GM15510 (cell line): ENCODE data around the gene LIFR.

Source experiments
- POLR2A ChIP-seq: IDR thresholded peaks from 3 replicates; pipeline ENCODE4 v1.6.1; 2011; ENCODE audit warnings: borderline replicate concordance; ENCODE audit not compliant: insufficient read length; ENCODE audit errors: extremely low read depth

LIFR gene

DNA sequence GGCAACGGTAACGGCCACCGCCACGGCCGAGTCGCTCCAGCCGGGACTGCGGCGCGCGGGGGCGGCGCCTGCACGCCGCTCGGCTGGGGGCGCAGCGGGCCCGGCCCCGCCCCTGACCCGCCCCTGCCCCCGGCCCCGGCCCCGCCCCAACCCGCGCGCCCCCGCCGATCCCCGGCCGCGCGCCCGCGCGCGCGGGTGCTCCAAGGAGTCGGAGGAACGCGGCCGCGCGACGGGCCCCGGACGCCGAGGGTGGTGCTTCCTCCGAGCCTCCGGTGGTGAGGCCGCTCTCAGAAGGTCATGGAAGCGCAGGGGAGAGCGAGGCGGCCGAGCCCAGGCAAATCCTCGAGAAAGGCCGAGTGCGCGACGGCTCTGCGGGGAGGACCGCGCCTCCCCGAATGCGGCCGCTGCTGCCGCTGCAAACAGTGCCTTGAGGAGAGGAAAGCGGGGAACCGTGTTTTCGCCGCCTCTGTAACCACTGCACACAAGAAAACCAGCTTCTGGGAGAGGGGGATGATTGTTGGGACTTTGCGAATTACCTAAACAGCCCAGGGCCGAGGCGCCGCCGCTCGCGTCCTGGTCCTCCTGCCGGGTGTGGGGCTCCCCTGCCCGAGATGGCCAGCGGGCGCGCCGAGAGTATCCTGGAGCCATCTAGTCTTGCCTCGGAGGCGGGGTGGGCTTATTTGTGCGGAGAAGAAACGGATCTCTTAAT is at the start of gene LIFR:
LIFR (minus strand) TSS at position 48 of the 709 bp plus-strand sequence. CDS start 25,999 bp downstream, outside the sequence.
- TF ChIP-seq POLR2A = no peak

DNA sequence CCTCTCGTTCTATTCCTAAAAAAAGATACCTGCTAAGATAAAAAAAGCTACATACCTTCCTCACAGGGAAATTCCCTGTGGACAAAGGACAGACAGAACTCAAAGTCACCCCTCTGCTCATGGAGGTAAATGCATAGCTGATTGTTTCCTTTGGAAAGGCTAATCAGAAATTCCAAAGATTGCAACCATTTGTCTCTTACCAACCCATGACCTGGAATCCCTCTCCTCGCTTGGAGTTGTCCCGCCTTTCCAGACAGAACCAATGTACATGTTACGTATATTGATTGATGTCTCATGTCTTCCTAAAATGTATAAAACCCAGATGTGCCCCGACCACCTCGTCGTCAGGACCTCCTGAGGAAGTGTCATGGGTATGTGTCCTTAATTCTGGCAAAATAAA is 49.2 kb upstream of the LIFR start:
- TF ChIP-seq POLR2A = no peak

DNA sequence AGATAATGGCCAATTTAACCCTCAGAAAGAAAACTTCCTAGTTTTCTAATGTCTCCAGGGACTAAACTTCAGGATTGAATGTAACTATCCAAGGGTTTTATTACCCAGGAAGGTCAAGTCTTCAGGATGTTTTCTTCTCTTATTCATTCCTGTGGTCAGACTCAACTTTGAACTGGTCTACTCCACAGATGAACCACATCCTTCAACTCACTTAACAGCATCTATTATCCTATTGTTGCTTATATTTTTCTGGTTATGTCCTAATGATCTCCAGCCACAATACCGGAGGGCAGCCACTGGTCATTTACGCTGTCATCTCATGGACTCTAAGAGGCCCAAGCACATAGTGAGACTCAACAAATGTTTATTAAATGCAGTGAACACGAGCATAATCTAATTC is 47.2 kb upstream of the LIFR start:
- TF ChIP-seq POLR2A = no peak

GRCh38 chr5:38602641-38603040 is 46.2 kb upstream of the LIFR start:
- TF ChIP-seq POLR2A = no peak

DNA sequence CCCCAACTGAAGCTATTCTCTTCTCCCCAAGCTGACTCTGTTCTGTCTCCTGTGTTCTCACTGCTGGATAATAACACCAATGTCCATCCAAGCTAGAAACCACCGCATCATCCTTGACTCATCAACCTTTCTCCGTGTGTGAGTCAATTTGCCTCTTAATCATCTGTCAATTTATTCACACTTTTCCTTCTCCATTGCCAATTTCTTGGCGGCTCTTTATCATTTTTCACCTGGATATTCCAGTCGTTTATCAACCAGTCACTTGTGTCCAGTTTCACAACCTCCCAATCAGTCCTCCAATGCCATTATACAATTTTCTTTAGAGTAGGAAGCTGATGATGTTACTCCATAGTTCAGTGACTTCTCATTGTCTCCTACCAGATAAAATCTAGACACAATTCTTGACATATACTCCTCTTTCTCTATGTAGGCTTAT is 45.4 kb upstream of the LIFR start:
- TF ChIP-seq POLR2A = no peak

DNA sequence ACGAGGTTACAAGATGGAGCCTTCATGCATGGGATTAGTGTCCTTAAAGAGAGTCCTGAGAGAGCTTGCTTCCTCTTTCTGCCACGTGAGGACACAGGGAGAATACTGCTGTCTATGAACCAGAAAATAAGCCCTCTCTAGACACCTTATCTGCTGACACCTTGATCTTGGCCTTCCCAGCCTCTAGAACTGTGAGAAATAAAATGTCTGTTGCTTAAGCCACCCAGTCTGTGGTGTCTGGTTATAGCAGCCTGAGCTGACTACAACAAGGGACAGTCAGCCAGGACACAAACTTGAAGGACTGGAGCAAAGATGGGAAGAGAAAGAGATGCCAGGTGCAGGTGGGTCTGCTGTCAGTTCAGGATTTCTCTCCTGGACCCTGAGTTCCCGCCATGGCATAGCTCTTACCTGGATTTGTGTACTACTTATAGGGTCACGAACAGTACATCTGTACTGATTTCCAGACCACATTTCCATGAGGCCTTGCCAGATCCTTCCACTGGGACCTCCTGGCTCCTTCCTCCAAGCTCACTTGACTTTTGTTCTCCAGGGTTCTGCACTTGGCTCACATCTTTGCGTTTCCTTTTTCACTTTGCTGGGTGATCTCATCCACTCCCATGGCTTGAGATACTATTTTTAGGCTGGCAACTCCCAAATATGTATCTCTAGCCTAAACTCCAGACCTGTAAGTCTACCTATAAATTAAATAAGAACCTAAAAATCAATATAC is 44.9 kb upstream of the LIFR start:
- TF ChIP-seq POLR2A = no peak

- no peak for TF ChIP-seq POLR2A
Measured at GRCh38 chr5:38600329-38601045, 44.0 kb upstream of the LIFR start.

- TF ChIP-seq POLR2A = no peak
Measured at GRCh38 chr5:38598994-38599617, 42.7 kb upstream of the LIFR start.

- TF ChIP-seq POLR2A = no peak
Measured at GRCh38 chr5:38598296-38598993, 42.0 kb upstream of the LIFR start.

DNA sequence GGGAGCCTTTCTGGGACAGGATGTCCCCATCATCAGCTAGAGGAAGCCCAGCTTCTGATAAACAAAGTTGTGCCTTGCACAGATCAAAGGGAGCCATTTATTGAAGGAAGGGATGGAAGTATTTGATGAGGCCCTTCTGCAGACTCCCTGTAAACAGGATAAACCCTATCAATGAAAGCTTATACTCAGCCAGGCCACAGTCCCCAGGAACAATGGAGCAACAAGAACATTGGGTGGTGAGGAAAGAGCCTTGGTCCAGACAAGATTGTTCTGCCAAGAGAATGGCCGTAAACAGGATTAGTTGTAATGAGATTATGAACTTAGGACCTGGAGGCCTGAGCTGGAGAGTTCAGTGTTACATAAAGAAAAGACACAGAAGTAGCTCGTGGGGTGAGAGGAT is 40.5 kb upstream of the LIFR start:
- TF ChIP-seq POLR2A = no peak

GRCh38 chr5:38595132-38595745 is 38.8 kb upstream of the LIFR start:
- no peak for TF ChIP-seq POLR2A

- TF ChIP-seq POLR2A = no peak
Measured at GRCh38 chr5:38593959-38594358, 37.5 kb upstream of the LIFR start.

GRCh38 chr5:38591523-38591849 is 35.0 kb upstream of the LIFR start:
- no peak for TF ChIP-seq POLR2A
